Tibial nerve (tissue), 4 donors: Measurements from ENCODE around the gene PRDX3. TPM values are rescaled to one million over a fixed set of nuclear protein-coding genes. Genes with fewer than 3 reads are reported as not detected.

ENCODE experiments used
- DNase-seq, 2 donors: peaks; one replicate each; pipeline ENCODE4 v3.0.0-alpha.2; 2019; ENCODE audit warnings: low spot score in 2 of 2
- H3K27ac ChIP-seq, 4 donors: fragments of 200-600 bp; sonication (generic) in 3 of 4; one replicate each; pipeline ENCODE4 v1.5.1; 2017 to 2019; ENCODE audit warnings: mild to moderate bottlenecking in 1 of 4
- H3K27me3 ChIP-seq, 2 donors: fragments of 200-600 bp; sonication (generic) in 1 of 2; one replicate each; pipeline versions ENCODE4 v1.5.1 to v1.6.0; 2017 to 2019
- H3K36me3 ChIP-seq, 3 donors: fragments of 200-600 bp; sonication (generic); one replicate each; pipeline ENCODE4 v1.5.1; 2018 to 2019
- H3K4me1 ChIP-seq, 4 donors: fragments of 200-600 bp; sonication (generic) in 3 of 4; one replicate each; pipeline ENCODE4 v1.5.1; 2017 to 2019
- H3K4me3 ChIP-seq, 4 donors: fragments of 200-600 bp; sonication (generic) in 3 of 4; one replicate each; pipeline ENCODE4 v1.5.1; 2017 to 2019; ENCODE audit warnings: mild to moderate bottlenecking in 1 of 4, moderate library complexity in 1 of 4
- H3K9me3 ChIP-seq, 4 donors: fragments of 200-600 bp; sonication (generic) in 3 of 4; one replicate each; pipeline ENCODE4 v1.5.1; 2017 to 2019
- CTCF ChIP-seq, 5 experiments: fragments of 200-600 bp in 3 of 5; fragments of 450-650 bp in 2 of 5; sonication (generic) in 3 of 5; IDR thresholded peaks; one replicate each; pipeline ENCODE4 v1.5.1; 2016 to 2019; ENCODE audit warnings: antibody characterized with exemption in 5 of 5, mild to moderate bottlenecking in 3 of 5, moderate library complexity in 2 of 5
- EP300 ChIP-seq, 2 donors: sonication (generic); formaldehyde crosslinking; IDR thresholded peaks; one replicate each; pipeline ENCODE4 v1.6.1; 2017; ENCODE audit warnings: antibody characterized with exemption in 2 of 2, mild to moderate bottlenecking in 1 of 2
- POLR2A ChIP-seq, 2 donors: fragments of 450-650 bp; IDR thresholded peaks; one replicate each; pipeline ENCODE4 v1.6.1; 2017; ENCODE audit warnings: antibody characterized with exemption in 2 of 2, mild to moderate bottlenecking in 2 of 2, moderate library complexity in 2 of 2
- WGBS, 2 donors: methylation state at CpG; one replicate each; pipeline ENCODE4 v1.1.5; 2018; 5-methylcytosine and 5-hydroxymethylcytosine counted together
- total RNA-seq, 4 donors: library from RNA; depleted of rRNA; stranded (reverse); fragments of >200 nt; gene quantifications; one replicate each; pipeline ENCODE4 v1.1.0, GENCODE V29; 2016

Gene PRDX3
- total RNA-seq, 4 donors from 2014 or later: 79.5 to 93.3 (median 84.2) TPM

- Histone ChIP-seq H3K27ac (peak overlapping the region in 2 of 4 donors; percentile 71 to 76), H3K27me3 (no peaks in the 10 kb centered on the region), H3K9me3 (no peaks in the 10 kb centered on the region), H3K4me3 (no peak overlapping the region), H3K36me3 (peaks cover 0 to 59% (median 4%) of the 10 kb centered on the region in 3 donors), H3K4me1 (peaks cover 0 to 26% (median 6%) of the 10 kb centered on the region in 4 donors)
- no peak for DNase-seq
- WGBS, 2 donors: 87 to 88% methylated on average over 14 of the region's 14 CpGs
- TF ChIP-seq CTCF (IDR thresholded peaks at IDR 0.05) (no peak), EP300 (IDR thresholded peaks at IDR 0.05) (no peak), POLR2A (IDR thresholded peaks at IDR 0.05) (no peak)
Measured at GRCh38 chr10:119132521-119133345, 45.9 kb downstream of the PRDX3 start.

GRCh38 chr10:119131512-119132240, 46.9 kb downstream of the PRDX3 start:
- Histone ChIP-seq H3K27me3 (no peaks in the 10 kb centered on the region), H3K4me1 (peaks cover 0 to 26% (median 6%) of the 10 kb centered on the region in 4 donors), H3K9me3 (no peaks in the 10 kb centered on the region), H3K36me3 (peaks cover 0 to 64% (median 4%) of the 10 kb centered on the region in 3 donors), H3K27ac (peak overlapping the region; percentile 11 to 76 (median 64)), H3K4me3 (peak overlapping the region; percentile 5 to 41 (median 24))
- no peak for TF ChIP-seq EP300 (IDR thresholded peaks at IDR 0.05)
- no peak for TF ChIP-seq CTCF (IDR thresholded peaks at IDR 0.05)
- no peak for TF ChIP-seq POLR2A (IDR thresholded peaks at IDR 0.05)
- WGBS, 2 donors: 49 to 54% methylated on average over 10 of the region's 10 CpGs
- no peak for DNase-seq

DNA sequence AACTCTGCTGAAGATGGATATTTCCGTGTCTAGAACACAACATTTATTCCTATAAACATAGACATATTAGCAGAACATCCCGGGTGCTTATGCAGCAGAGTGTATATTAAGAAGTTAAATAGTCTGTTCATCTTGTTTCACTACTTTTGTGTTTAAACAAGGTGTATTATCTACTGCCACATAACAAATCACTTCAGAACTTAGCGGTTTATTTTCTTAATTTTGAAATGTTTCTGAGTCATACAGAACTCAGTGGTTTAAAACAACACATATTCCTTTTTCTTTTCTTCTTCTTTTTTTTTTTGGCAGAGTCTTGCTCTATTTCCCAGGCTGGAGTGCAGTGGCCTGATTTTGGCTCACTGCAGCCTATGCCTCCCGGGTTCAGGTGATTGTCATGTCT, 48.9 kb downstream of the PRDX3 start:
- Histone ChIP-seq H3K4me1 (peaks cover 0 to 13% (median 0%) of the 10 kb centered on the region in 4 donors), H3K36me3 (peaks cover 0 to 83% (median 12%) of the 10 kb centered on the region in 3 donors), H3K27me3 (no peaks in the 10 kb centered on the region), H3K27ac (no peak overlapping the region), H3K4me3 (no peak overlapping the region), H3K9me3 (no peaks in the 10 kb centered on the region)
- WGBS, 2 donors: 93 to 96% methylated on average over 4 of the region's 4 CpGs
- DNase-seq: no peak
- TF ChIP-seq POLR2A (IDR thresholded peaks at IDR 0.05) (no peak), CTCF (IDR thresholded peaks at IDR 0.05) (no peak), EP300 (IDR thresholded peaks at IDR 0.05) (no peak)

- WGBS, 2 donors: 97 to 100% methylated on average over 2 of the region's 2 CpGs
- TF ChIP-seq CTCF (IDR thresholded peaks at IDR 0.05) (no peak), EP300 (IDR thresholded peaks at IDR 0.05) (no peak), POLR2A (IDR thresholded peaks at IDR 0.05) (no peak)
- H3K27ac ChIP-seq: no peak overlapping the region
- H3K9me3 ChIP-seq: no peaks in the 10 kb centered on the region
- DNase-seq: no peak
- peaks cover 0 to 93% (median 12%) of the 10 kb centered on the region in 3 donors for H3K36me3 ChIP-seq
- H3K27me3 ChIP-seq: no peaks in the 10 kb centered on the region
- H3K4me3 ChIP-seq: no peak overlapping the region
- H3K4me1 ChIP-seq: peaks cover 0 to under 1% (median 0%) of the 10 kb centered on the region in 4 donors
Measured at GRCh38 chr10:119125942-119126341, 52.7 kb downstream of the PRDX3 start.

DNA sequence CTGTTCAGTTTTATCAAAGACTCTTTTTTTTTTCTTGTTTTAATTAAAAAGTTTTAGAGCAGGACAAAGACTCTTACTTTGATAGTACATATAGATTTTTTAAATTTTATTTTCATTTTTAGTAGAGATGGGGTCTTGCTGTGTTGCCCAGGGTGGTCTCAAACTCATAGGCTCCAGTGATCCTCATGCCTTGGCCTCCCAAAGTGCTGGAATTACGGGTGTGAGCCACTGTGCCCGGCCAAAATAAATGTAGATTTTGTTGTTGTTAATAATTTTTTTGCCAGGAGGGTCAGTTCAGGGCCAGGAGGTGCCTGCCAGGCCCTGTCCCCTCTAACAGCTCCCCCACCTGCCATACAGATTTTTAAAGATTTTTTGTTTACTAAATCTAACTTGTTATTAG, 57.7 kb downstream of the PRDX3 start:
- Histone ChIP-seq H3K4me1 (no peaks in the 10 kb centered on the region), H3K27ac (no peak overlapping the region), H3K9me3 (no peaks in the 10 kb centered on the region), H3K27me3 (no peaks in the 10 kb centered on the region), H3K4me3 (no peak overlapping the region), H3K36me3 (peaks cover 0 to 99% (median 12%) of the 10 kb centered on the region in 3 donors)
- no peak for DNase-seq
- 89 to 92% methylated on average over 2 of the region's 2 CpGs for WGBS, 2 donors
- TF ChIP-seq EP300 (IDR thresholded peaks at IDR 0.05) (no peak), CTCF (IDR thresholded peaks at IDR 0.05) (no peak), POLR2A (IDR thresholded peaks at IDR 0.05) (no peak)
